Liver (tissue), 9 donors: Measurements from ENCODE around the gene ABCA13. TPM values are rescaled to one million over a fixed set of nuclear protein-coding genes. Genes with fewer than 3 reads are reported as not detected.

Source experiments
- DNase-seq: peaks from one replicate; pipeline ENCODE4 v3.0.0-alpha.2; 2017; ENCODE audit warnings: low spot score
- H3K27ac ChIP-seq, 2 donors: one replicate each; pipeline ENCODE4 v1.7.0; 2013; ENCODE audit warnings: inconsistent platforms in 2 of 2, low read length in 2 of 2, control low read depth in 1 of 2, low read depth in 1 of 2, mild to moderate bottlenecking in 1 of 2
- H3K27me3 ChIP-seq, 4 donors: one replicate each; pipeline versions ENCODE4 v1.6.1 to v1.7.0; 2013; ENCODE audit warnings: low read length in 3 of 4, inconsistent platforms in 1 of 4, mild to moderate bottlenecking in 1 of 4, moderate library complexity in 1 of 4; ENCODE audit not compliant: control insufficient read depth in 4 of 4, insufficient read depth in 4 of 4
- H3K36me3 ChIP-seq, 4 donors: one replicate each; pipeline versions ENCODE4 v1.6.1 to v1.7.0; 2013; ENCODE audit warnings: low read length in 3 of 4, mild to moderate bottlenecking in 3 of 4, low read depth in 1 of 4, moderate library complexity in 1 of 4; ENCODE audit not compliant: control insufficient read depth in 4 of 4, insufficient read depth in 3 of 4
- H3K4me1 ChIP-seq, 4 donors: one replicate each; pipeline versions ENCODE4 v1.6.1 to v1.7.0; 2013; ENCODE audit warnings: low read length in 3 of 4, mild to moderate bottlenecking in 3 of 4, moderate library complexity in 1 of 4; ENCODE audit not compliant: control insufficient read depth in 4 of 4, insufficient read depth in 4 of 4
- H3K4me3 ChIP-seq, 3 donors: one replicate each; pipeline versions ENCODE4 v1.6.1 to v1.7.0; 2013; ENCODE audit warnings: low read length in 3 of 3, control low read depth in 1 of 3, low read depth in 1 of 3, mild to moderate bottlenecking in 1 of 3
- H3K9ac ChIP-seq, 2 donors: one replicate each; pipeline ENCODE4 v1.7.0; 2013; ENCODE audit warnings: low read length in 2 of 2, mild to moderate bottlenecking in 2 of 2, moderate library complexity in 2 of 2, control low read depth in 1 of 2, low read depth in 1 of 2
- H3K9me3 ChIP-seq, 4 donors: one replicate each; pipeline versions ENCODE4 v1.6.1 to v1.7.0; 2013; ENCODE audit warnings: low read length in 3 of 4; ENCODE audit not compliant: control insufficient read depth in 4 of 4
- ATF3 ChIP-seq: IDR thresholded peaks from 2 replicates; pipeline ENCODE4 v1.6.1; 2016; ENCODE audit warnings: antibody characterized with exemption
- CTCF ChIP-seq: fragments of 150-350 bp; IDR thresholded peaks from 2 replicates; pipeline ENCODE4 v1.5.1; 2017; ENCODE audit warnings: improper control_type of control experiment, low read depth, low read length; ENCODE audit not compliant: missing input control
- EGR1 ChIP-seq, 2 donors: IDR thresholded peaks; 2 replicates each; pipeline ENCODE4 v1.6.1; 2016 to 2018; ENCODE audit warnings: antibody characterized with exemption in 2 of 2, low read depth in 2 of 2
- FOXA1 ChIP-seq: IDR thresholded peaks from 2 replicates; pipeline ENCODE4 v1.6.1; 2016; ENCODE audit warnings: antibody characterized with exemption
- FOXA2 ChIP-seq: IDR thresholded peaks from 2 replicates; pipeline ENCODE4 v1.6.1; 2016; ENCODE audit warnings: antibody characterized with exemption
- GABPA ChIP-seq, 2 donors: IDR thresholded peaks in 1 of 2; conservative IDR thresholded peaks in 1 of 2; 2 replicates each; pipeline ENCODE4 v1.6.1; 2016; ENCODE audit warnings: antibody characterized with exemption in 2 of 2, mild to moderate bottlenecking in 1 of 2, moderate library complexity in 1 of 2
- HNF4A ChIP-seq, 2 donors: conservative IDR thresholded peaks; 2 replicates each; pipeline ENCODE4 v1.6.1; 2016; ENCODE audit warnings: antibody characterized with exemption in 2 of 2, mild to moderate bottlenecking in 2 of 2
- HNF4G ChIP-seq: IDR thresholded peaks from 2 replicates; pipeline ENCODE4 v1.6.1; 2016; ENCODE audit warnings: antibody characterized with exemption
- JUND ChIP-seq, 2 donors: IDR thresholded peaks; 2 replicates each; pipeline ENCODE4 v1.6.1; 2016; ENCODE audit warnings: antibody characterized with exemption in 2 of 2
- MAX ChIP-seq: IDR thresholded peaks from 2 replicates; pipeline ENCODE4 v1.6.1; 2016; ENCODE audit warnings: antibody characterized with exemption
- NR2F2 ChIP-seq: IDR thresholded peaks from 2 replicates; pipeline ENCODE4 v1.6.1; 2016; ENCODE audit warnings: antibody characterized with exemption
- RAD21 ChIP-seq, 2 donors: IDR thresholded peaks; 2 replicates each; pipeline ENCODE4 v1.6.1; 2016; ENCODE audit warnings: antibody characterized with exemption in 2 of 2, mild to moderate bottlenecking in 2 of 2
- RXRA ChIP-seq, 2 donors: IDR thresholded peaks; 2 replicates each; pipeline ENCODE4 v1.6.1; 2017 to 2018; ENCODE audit warnings: antibody characterized with exemption in 2 of 2, mild to moderate bottlenecking in 1 of 2
- SP1 ChIP-seq: IDR thresholded peaks from 2 replicates; pipeline ENCODE4 v1.6.1; 2018; ENCODE audit warnings: antibody characterized with exemption, mild to moderate bottlenecking
- TAF1 ChIP-seq: conservative IDR thresholded peaks from 2 replicates; pipeline ENCODE4 v1.6.1; 2016; ENCODE audit warnings: antibody characterized with exemption, mild to moderate bottlenecking
- YY1 ChIP-seq: IDR thresholded peaks from 2 replicates; pipeline ENCODE4 v1.6.1; 2016; ENCODE audit warnings: antibody characterized with exemption, mild to moderate bottlenecking
- ZBTB33 ChIP-seq: IDR thresholded peaks from 2 replicates; pipeline ENCODE4 v1.6.1; 2016; ENCODE audit warnings: antibody characterized with exemption
- WGBS: extraction: QIAGEN DNeasy Blood & Tissue Kit; methylation state at CpG from one replicate; pipeline ENCODE4 v1.1.7; 2013; 5-methylcytosine and 5-hydroxymethylcytosine counted together
- polyA plus RNA-seq, 2 donors: library from polyadenylated mRNA; stranded (reverse) in 1 of 2; unstranded in 1 of 2; fragments of 200-250 nt in 1 of 2; fragments of >200 nt in 1 of 2; fragmentation: Nextera tagmentation in 1 of 2; extraction: Ambion mirVana in 1 of 2; gene quantifications; one replicate each; pipeline versions ENCODE4 v1.2.1 to v1.2.3, GENCODE V29; 2013 to 2015
- total RNA-seq, 2 donors: library from RNA; depleted of rRNA; stranded (reverse); fragments of >200 nt; gene quantifications; one replicate each; pipeline ENCODE4 v1.2.3, GENCODE V29; 2014
- TF ChIP-seq, protein P1 (sequence below): IDR thresholded peaks from 2 replicates; pipeline ENCODE4 v1.6.1; 2016; ENCODE audit warnings: antibody characterized with exemption, mild to moderate bottlenecking
- donor health status: healthy.
- donor health status: healthy.
- donor health status: healthy.
- donor health status: healthy.
- donor health status: healthy.

The ABCA13 gene
- total and polyA plus RNA-seq, 4 donors, result 0.22 to 1.0 (median 0.66) TPM

DNA sequence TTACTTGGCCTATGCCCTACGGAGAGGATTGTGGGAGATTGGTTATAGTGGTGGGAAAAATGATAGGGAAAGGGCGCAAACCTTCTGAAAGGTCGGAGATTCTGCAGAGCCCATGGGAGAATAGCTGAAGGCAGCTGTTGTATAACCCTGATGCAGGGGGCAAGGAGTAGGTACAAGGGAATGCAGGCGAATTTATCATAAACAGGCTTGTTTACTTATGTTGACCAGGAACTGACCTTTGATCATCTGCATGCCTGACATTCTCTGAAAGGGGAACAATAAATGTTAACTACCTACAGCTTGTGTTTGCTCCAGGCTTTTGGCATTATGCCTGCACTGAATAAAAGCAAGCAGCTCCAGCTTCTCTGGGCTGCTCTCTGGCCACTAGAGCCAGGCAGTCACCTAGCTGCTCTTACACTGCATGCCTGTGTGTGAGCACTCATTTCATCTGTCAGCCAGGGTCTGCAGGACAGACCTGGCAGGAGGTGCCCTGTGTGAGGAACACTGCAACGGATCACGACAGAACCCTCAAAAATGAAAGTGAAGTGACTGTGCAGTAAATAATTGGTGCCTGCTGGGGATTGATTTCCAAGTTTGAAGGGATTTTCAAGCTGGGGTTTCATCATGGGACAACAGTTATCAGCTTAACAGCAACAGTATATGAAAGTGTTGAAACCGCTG is 31.1 kb upstream of the ABCA13 start (continued):
- TF ChIP-seq ZBTB33 (peak; percentile 63), RAD21 (IDR thresholded peaks at IDR 0.05) (peak; percentile 17 to 49), GABPA (IDR thresholded peaks at IDR 0.05 in 1 of 2, conservative IDR thresholded peaks at IDR 0.05 in 1 of 2) (peak in 1 of 2 donors; percentile 26), TAF1 (no peak), MAX (peak; percentile 57), FOXA1 (peak; percentile 92), NR2F2 (peak; percentile 51), FOXA2 (peak; percentile 98), YY1 (peak; percentile 29), HNF4A (conservative IDR thresholded peaks at IDR 0.05) (peak; percentile 93 to 96), RXRA (IDR thresholded peaks at IDR 0.05) (peak; percentile 77 to 91), HNF4G (peak; percentile 85), ATF3 (peak; percentile 36), EGR1 (IDR thresholded peaks at IDR 0.05; ENCODE audit: low read depth in 2 of 2) (no peak)

DNA sequence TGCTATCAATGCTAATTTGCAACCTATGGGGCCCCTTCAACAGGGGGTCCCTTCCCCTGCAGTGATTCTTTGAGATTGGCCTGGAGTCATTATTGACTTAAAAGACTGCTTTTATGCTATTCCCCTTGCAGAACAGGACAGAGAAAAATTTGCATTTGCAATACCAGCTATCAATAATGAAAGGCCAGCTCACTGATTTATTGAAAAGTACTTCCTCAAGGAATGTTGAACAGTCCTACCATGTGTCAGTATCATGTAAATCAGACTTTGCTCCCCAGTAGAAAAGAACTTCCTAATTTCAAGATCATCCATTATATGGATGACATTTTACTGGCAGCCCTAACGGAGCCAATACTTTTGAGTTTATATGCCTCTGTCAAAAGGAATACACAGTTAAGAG is 29.7 kb upstream of the ABCA13 start:
- DNase-seq, result no peak
- H3K27ac ChIP-seq, result peak overlapping the region; percentile 70 to 75

GRCh38 chr7:48144291-48144768 is 26.9 kb upstream of the ABCA13 start:
- WGBS, result 16% methylated on average over 4 of the region's 4 CpGs
- Histone ChIP-seq H3K27ac (peak overlapping the region in 1 of 2 donors; percentile 67), H3K4me1 (peaks cover 11 to 37% (median 31%) of the 10 kb centered on the region in 4 donors), H3K4me3 (no peak overlapping the region), H3K27me3 (no peaks in the 10 kb centered on the region), H3K36me3 (no peaks in the 10 kb centered on the region), H3K9me3 (no peaks in the 10 kb centered on the region), H3K9ac (no peak overlapping the region)
- DNase-seq, result no peak
- TF ChIP-seq HNF4A (conservative IDR thresholded peaks at IDR 0.05) (peak; percentile 96), RXRA (IDR thresholded peaks at IDR 0.05) (peak; percentile 91 to 96), HNF4G (peak; percentile 86), MAX (peak; percentile 86), FOXA1 (peak; percentile 98), FOXA2 (peak; percentile 98), SP1 (peak; percentile 98), ATF3 (peak; percentile 37), CTCF (no peak), EGR1 (IDR thresholded peaks at IDR 0.05; ENCODE audit: low read depth in 2 of 2) (peak in 1 of 2 donors; percentile 19), RAD21 (IDR thresholded peaks at IDR 0.05) (peak; percentile 53 to 59), JUND (IDR thresholded peaks at IDR 0.05) (peak; percentile 76 to 79), GABPA (IDR thresholded peaks at IDR 0.05 in 1 of 2, conservative IDR thresholded peaks at IDR 0.05 in 1 of 2) (peak in 1 of 2 donors; percentile 44)
- TF ChIP-seq, protein P1, sequence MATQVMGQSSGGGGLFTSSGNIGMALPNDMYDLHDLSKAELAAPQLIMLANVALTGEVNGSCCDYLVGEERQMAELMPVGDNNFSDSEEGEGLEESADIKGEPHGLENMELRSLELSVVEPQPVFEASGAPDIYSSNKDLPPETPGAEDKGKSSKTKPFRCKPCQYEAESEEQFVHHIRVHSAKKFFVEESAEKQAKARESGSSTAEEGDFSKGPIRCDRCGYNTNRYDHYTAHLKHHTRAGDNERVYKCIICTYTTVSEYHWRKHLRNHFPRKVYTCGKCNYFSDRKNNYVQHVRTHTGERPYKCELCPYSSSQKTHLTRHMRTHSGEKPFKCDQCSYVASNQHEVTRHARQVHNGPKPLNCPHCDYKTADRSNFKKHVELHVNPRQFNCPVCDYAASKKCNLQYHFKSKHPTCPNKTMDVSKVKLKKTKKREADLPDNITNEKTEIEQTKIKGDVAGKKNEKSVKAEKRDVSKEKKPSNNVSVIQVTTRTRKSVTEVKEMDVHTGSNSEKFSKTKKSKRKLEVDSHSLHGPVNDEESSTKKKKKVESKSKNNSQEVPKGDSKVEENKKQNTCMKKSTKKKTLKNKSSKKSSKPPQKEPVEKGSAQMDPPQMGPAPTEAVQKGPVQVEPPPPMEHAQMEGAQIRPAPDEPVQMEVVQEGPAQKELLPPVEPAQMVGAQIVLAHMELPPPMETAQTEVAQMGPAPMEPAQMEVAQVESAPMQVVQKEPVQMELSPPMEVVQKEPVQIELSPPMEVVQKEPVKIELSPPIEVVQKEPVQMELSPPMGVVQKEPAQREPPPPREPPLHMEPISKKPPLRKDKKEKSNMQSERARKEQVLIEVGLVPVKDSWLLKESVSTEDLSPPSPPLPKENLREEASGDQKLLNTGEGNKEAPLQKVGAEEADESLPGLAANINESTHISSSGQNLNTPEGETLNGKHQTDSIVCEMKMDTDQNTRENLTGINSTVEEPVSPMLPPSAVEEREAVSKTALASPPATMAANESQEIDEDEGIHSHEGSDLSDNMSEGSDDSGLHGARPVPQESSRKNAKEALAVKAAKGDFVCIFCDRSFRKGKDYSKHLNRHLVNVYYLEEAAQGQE, result peak; percentile 87

More for the DNA sequence above, 29.7 kb upstream of the ABCA13 start:
- Histone ChIP-seq H3K4me3 (no peak overlapping the region), H3K27me3 (no peaks in the 10 kb centered on the region), H3K36me3 (no peaks in the 10 kb centered on the region), H3K9ac (no peak overlapping the region), H3K9me3 (no peaks in the 10 kb centered on the region), H3K4me1 (peaks cover 17 to 41% (median 34%) of the 10 kb centered on the region in 4 donors)
- no peak for TF ChIP-seq JUND (IDR thresholded peaks at IDR 0.05)
- peak in 1 of 2 donors; percentile 6 for TF ChIP-seq HNF4A (conservative IDR thresholded peaks at IDR 0.05)
- WGBS, result 84% methylated on average over 1 of the region's 1 CpG
